SK-N-MC (cell line): ENCODE data around the gene ALAS1.

Experiments
- EZH2 ChIP-seq: fragments of 200-600 bp; sonication (generic); IDR thresholded peaks from one replicate; pipeline ENCODE4 v1.6.1; 2017; ENCODE audit warnings: antibody characterized with exemption
- FOXP2 ChIP-seq: optimal IDR thresholded peaks from 2 replicates; pipeline ENCODE3; 2011; ENCODE audit warnings: mild to moderate bottlenecking, moderate library complexity; ENCODE audit not compliant: insufficient read depth; ENCODE audit errors: extremely low read length, control extremely low read depth
- POLR2AphosphoS5 ChIP-seq: IDR thresholded peaks from 2 replicates; pipeline ENCODE4 v1.6.1; 2012; ENCODE audit warnings: mild to moderate bottlenecking, low read depth, low read length, borderline replicate concordance

DNA sequence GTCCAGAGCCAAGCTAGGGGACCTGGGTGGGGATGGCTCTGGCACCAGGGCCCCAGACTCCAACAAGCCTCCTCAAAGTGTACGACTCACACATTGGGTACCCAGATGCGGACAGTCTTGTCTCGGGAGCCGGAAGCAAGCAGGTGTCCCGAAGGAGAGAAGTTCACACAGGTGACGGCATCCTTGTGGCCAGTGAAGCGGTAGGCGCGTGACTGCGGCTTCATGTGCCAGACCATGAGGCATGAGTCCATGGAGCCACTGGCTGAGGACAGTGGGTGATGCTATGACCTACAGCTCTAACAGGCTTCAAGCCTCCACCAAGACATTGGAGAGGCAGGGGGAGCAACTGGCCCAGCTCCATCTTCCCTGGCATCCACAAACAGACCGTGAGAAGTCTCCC, 48.2 kb upstream of the ALAS1 start:
- TF ChIP-seq FOXP2 (no peak), POLR2AphosphoS5 (no peak), EZH2 (no peak)
